ENCODE data around the gene CPSF7.

- TF ChIP-seq CTCF (IDR thresholded peaks at IDR 0.05 in 4 of 5, conservative IDR thresholded peaks at IDR 0.05 in 1 of 5) (no peak), POLR2A (IDR thresholded peaks at IDR 0.05) (no peak)
Measured at GRCh38 chr11:61380884-61381283, 48.9 kb downstream of the CPSF7 start.
